ENCODE results near the gene CALHM6.

GRCh38 chr6:116456106-116456505 lies 5.1 kb upstream of the CALHM6 start:
- no peak for TF ChIP-seq POLR2A (IDR thresholded peaks at IDR 0.05; ENCODE audit: low read depth, low read length)
- TF ChIP-seq TAF1 (IDR thresholded peaks at IDR 0.05; ENCODE audit: low read depth, low read length), result no peak

All from GM12891 (cell line).